HL-60 (cell line): ENCODE results near the gene TAF5L.

ENCODE experiments used
- CTCF ChIP-seq: IDR thresholded peaks from one replicate; pipeline ENCODE4 v1.5.1; 2011; ENCODE audit warnings: low read length, control low read depth, inconsistent platforms; ENCODE audit not compliant: insufficient read depth
- GABPA ChIP-seq: IDR thresholded peaks from 2 replicates; pipeline ENCODE4 v1.6.1; 2012; ENCODE audit warnings: low read depth
- POLR2AphosphoS5 ChIP-seq: IDR thresholded peaks from 2 replicates; pipeline ENCODE4 v1.6.1; 2012; ENCODE audit warnings: low read depth
- REST ChIP-seq: IDR thresholded peaks from 2 replicates; pipeline ENCODE4 v1.6.1; 2012; ENCODE audit warnings: low read depth; ENCODE audit not compliant: insufficient replicate concordance
- SPI1 ChIP-seq: IDR thresholded peaks from 2 replicates; pipeline ENCODE4 v1.6.1; 2012; ENCODE audit warnings: low read depth, mild to moderate bottlenecking, borderline replicate concordance

DNA sequence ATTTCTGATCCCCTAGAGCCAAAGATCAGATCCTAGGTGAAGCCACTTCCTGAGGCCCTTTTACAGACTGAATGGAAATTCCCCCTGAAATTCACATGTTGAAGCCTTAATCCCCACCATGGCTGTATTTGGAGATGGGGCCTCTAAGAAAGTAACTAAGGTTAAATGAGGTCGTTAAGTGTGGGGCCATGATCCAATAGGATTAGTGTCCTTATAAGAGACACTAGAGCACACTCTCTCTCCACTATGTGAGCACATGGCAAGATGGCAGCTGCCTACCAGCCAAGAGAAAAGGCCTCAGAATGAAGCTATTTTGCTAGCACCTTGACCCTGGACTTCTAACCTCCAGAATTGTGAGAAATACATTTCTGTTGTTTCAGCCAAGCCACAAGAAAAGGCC is 81.3 kb downstream of the TAF5L start:
- no peak for TF ChIP-seq CTCF
- no peak for TF ChIP-seq SPI1
- no peak for TF ChIP-seq POLR2AphosphoS5
- no peak for TF ChIP-seq GABPA
- TF ChIP-seq REST, result no peak
